GDM1 (cell line): ENCODE data around the gene SNORC.

ENCODE experiments used
- DNase-seq: peaks from one replicate; lab custom pipeline; 2025; lab: John Stamatoyannopoulos, UW

Gene SNORC

DNA sequence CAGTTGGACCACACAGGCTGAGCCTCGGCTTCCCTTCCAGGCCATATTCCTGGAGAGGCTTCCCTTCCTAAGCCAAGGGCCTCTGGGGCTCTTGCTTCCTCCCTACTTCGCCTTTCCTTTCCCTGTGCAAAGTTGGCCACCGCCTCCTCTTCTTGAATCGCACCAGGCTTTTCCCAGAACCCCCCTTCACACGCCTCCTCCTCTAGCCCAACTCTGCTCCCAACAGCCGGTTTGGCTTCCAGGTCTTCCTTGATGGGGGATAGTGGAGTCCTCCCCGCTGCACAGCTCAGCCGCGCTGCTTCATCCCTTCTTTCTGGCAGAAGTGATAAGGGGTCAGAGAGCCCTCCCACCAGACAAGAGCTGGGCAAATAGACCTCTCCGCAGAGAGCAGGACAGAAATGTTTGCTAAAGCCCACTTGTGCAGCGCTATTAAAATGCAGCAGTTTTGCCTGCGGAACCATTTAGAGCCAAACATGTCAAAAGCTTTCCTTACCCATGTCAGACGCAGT is 56.4 kb downstream of the SNORC start:
- no peak for DNase-seq

DNA sequence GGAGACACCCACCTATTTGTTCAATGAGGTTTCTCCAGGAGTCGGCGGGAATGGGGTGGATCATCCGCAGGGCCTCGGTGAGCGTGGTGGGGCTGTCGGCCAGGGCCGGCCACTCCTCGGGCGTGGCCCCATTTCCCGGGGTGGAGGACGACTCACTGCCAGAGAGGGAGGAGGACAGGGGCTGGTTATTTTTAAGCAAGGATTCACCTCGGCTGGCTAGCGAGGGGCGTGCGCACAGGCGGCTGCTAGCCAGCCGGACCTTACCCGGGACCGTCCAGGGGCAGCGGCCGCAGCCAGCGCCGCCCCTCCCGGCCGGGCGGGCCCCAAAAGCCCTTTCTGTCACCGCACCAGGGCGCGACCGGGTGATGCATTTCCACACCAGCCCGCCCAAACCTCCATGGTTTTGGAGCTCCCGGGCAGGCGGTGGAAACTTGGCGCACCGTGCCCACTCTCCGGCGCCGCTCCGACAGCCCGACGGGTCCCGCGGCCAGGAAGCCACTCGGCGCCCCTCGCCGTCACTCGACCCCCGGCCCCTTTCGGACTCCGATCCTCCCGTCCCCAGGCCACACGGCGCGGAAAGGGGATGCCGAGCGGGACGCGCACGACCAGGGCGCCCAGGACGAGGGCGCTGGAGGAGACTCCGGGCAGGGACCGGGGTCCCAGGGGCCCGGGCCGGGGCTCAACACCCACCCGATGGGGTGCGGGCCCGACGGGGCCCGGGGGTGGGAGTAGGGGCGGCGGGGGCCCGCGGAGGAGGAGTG is 57.1 kb downstream of the SNORC start:
- no peak for DNase-seq

DNA sequence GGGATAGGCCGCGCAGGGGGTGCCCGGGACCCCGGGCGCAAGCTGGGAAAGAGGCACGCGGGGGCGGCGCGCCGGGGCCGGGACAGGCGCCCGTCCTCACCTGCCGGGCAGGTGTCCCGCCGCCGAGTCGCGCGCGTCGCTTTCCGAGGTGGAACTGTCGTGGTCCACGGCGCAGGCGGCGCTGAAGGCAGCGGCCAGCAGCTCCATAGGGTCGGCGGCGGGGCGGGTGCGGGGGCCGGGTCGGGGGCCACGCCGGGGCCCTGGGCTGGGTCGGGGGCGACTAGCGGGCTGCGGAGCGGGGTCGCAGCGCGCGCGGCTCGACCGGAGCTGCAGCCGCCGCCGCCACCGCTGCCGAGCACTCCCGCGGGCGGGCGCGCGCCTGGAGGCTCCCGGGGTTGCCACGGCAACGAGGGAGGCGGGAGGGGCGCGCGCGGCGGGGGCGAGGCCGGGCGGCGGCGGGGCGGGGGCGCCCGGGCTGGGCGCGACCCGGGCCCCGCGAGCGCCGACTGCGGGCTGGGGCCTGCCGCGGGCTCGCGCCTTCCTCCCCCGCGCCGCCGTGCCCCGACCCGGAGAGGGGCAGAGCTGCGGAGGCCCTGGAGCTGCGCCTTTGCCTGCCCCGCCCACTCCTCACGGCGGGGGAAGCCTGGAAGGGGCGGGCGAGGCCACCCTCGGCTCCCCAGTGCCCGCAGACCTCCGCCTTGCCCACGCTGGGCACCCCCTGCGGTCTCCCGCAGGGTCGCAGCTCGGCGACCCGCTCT is 57.9 kb downstream of the SNORC start:
- DNase-seq = no peak
